ENCODE measurements around the gene MYH3.

The MYH3 gene

GRCh38 chr17:10666906-10667305 lies 9.8 kb upstream of the MYH3 start:
- no peak for DNase-seq

GRCh38 chr17:10664571-10664970 lies 7.5 kb upstream of the MYH3 start:
- Mint-ChIP-seq H3K27ac (no peak overlapping the region), H3K4me3 (no peak overlapping the region), H3K27me3 (no peaks in the 10 kb centered on the region), H3K36me3 (ENCODE audit: insufficient read depth) (peaks cover 5% of the 10 kb centered on the region), H3K9me3 (no peaks in the 10 kb centered on the region), H3K4me1 (ENCODE audit: low read depth in 2 of 2) (no peaks in the 10 kb centered on the region)
- DNase-seq (no peak), ATAC-seq (replicated peaks) (no peak)

More at GRCh38 chr17:10666906-10667305, 9.8 kb upstream of the MYH3 start:
- no peaks in the 10 kb centered on the region for H3K9me3 Mint-ChIP-seq
- H3K36me3 Mint-ChIP-seq (ENCODE audit: insufficient read depth), result peaks cover 5% of the 10 kb centered on the region
- ATAC-seq (replicated peaks), result no peak
- H3K4me1 Mint-ChIP-seq (ENCODE audit: low read depth in 2 of 2), result no peaks in the 10 kb centered on the region
- no peak overlapping the region for H3K4me3 Mint-ChIP-seq
- H3K27me3 Mint-ChIP-seq, result no peaks in the 10 kb centered on the region
- no peak overlapping the region for H3K27ac Mint-ChIP-seq

GRCh38 chr17:10663231-10663630 lies 6.1 kb upstream of the MYH3 start:
- H3K36me3 Mint-ChIP-seq (ENCODE audit: insufficient read depth), result peaks cover 5% of the 10 kb centered on the region
- DNase-seq (no peak), ATAC-seq (replicated peaks) (no peak)
- no peaks in the 10 kb centered on the region for H3K9me3 Mint-ChIP-seq
- no peak overlapping the region for H3K27ac Mint-ChIP-seq
- H3K4me3 Mint-ChIP-seq, result no peak overlapping the region
- H3K27me3 Mint-ChIP-seq, result no peaks in the 10 kb centered on the region
- no peaks in the 10 kb centered on the region for H3K4me1 Mint-ChIP-seq (ENCODE audit: low read depth in 2 of 2)

- no peak for ATAC-seq (replicated peaks)
- Mint-ChIP-seq H3K4me3 (no peak overlapping the region), H3K36me3 (ENCODE audit: insufficient read depth) (peaks cover 2% of the 10 kb centered on the region), H3K4me1 (ENCODE audit: low read depth in 2 of 2) (no peaks in the 10 kb centered on the region), H3K27me3 (no peaks in the 10 kb centered on the region), H3K9me3 (no peaks in the 10 kb centered on the region), H3K27ac (no peak overlapping the region)
- no peak for DNase-seq
Observed at GRCh38 chr17:10661437-10661836, 4.3 kb upstream of the MYH3 start.

GRCh38 chr17:10657879-10658278 lies 770 bp upstream of the MYH3 start:
- no peak for ATAC-seq (replicated peaks)
- H3K27ac Mint-ChIP-seq, result no peak overlapping the region
- no peaks in the 10 kb centered on the region for H3K4me1 Mint-ChIP-seq (ENCODE audit: low read depth in 2 of 2)
- DNase-seq, result no peak
- no peak overlapping the region for H3K4me3 Mint-ChIP-seq
- peaks cover 8 to 15% of the 10 kb centered on the region in 2 donors for H3K27me3 Mint-ChIP-seq
- no peaks in the 10 kb centered on the region for H3K9me3 Mint-ChIP-seq
- no peaks in the 10 kb centered on the region for H3K36me3 Mint-ChIP-seq (ENCODE audit: insufficient read depth)

- Mint-ChIP-seq H3K9me3 (no peaks in the 10 kb centered on the region), H3K27ac (no peak overlapping the region), H3K27me3 (peaks cover 8 to 18% of the 10 kb centered on the region in 2 donors), H3K4me1 (ENCODE audit: low read depth in 2 of 2) (no peaks in the 10 kb centered on the region), H3K4me3 (no peak overlapping the region), H3K36me3 (ENCODE audit: insufficient read depth) (no peaks in the 10 kb centered on the region)
- DNase-seq, result no peak
- no peak for ATAC-seq (replicated peaks)
Observed at GRCh38 chr17:10653987-10654386, 3.1 kb downstream of the MYH3 start.

GRCh38 chr17:10652984-10653659 lies 4.0 kb downstream of the MYH3 start:
- peaks cover 8 to 18% of the 10 kb centered on the region in 2 donors for H3K27me3 Mint-ChIP-seq
- H3K27ac Mint-ChIP-seq, result no peak overlapping the region
- H3K36me3 Mint-ChIP-seq (ENCODE audit: insufficient read depth), result no peaks in the 10 kb centered on the region
- DNase-seq (no peak), ATAC-seq (replicated peaks) (no peak)
- H3K4me1 Mint-ChIP-seq (ENCODE audit: low read depth in 2 of 2), result no peaks in the 10 kb centered on the region
- no peak overlapping the region for H3K4me3 Mint-ChIP-seq
- H3K9me3 Mint-ChIP-seq, result no peaks in the 10 kb centered on the region

- Mint-ChIP-seq H3K27ac (peak overlapping the region in 1 of 2 donors; percentile 9), H3K27me3 (peaks cover 8 to 18% of the 10 kb centered on the region in 2 donors)
Observed at GRCh38 chr17:10651927-10652326, 5.2 kb downstream of the MYH3 start.

GRCh38 chr17:10649602-10650001 lies 7.5 kb downstream of the MYH3 start:
- Mint-ChIP-seq H3K9me3 (no peaks in the 10 kb centered on the region), H3K27ac (no peak overlapping the region), H3K4me3 (no peak overlapping the region), H3K4me1 (ENCODE audit: low read depth in 2 of 2) (peaks cover 0 to 2% of the 10 kb centered on the region in 2 donors), H3K27me3 (peaks cover 8 to 18% of the 10 kb centered on the region in 2 donors), H3K36me3 (ENCODE audit: insufficient read depth) (peaks cover 3% of the 10 kb centered on the region)
- DNase-seq, result no peak
- ATAC-seq (replicated peaks), result no peak

More at GRCh38 chr17:10651927-10652326, 5.2 kb downstream of the MYH3 start:
- Mint-ChIP-seq H3K4me1 (ENCODE audit: low read depth in 2 of 2) (no peaks in the 10 kb centered on the region), H3K9me3 (no peaks in the 10 kb centered on the region), H3K36me3 (ENCODE audit: insufficient read depth) (no peaks in the 10 kb centered on the region), H3K4me3 (no peak overlapping the region)
- DNase-seq (no peak), ATAC-seq (replicated peaks) (no peak)

GRCh38 chr17:10648956-10649355 lies 8.2 kb downstream of the MYH3 start:
- ATAC-seq (replicated peaks), result no peak
- H3K9me3 Mint-ChIP-seq, result no peaks in the 10 kb centered on the region
- peaks cover 8 to 14% of the 10 kb centered on the region in 2 donors for H3K27me3 Mint-ChIP-seq
- no peak for DNase-seq
- H3K27ac Mint-ChIP-seq, result no peak overlapping the region
- H3K4me3 Mint-ChIP-seq, result no peak overlapping the region
- peaks cover 3% of the 10 kb centered on the region for H3K36me3 Mint-ChIP-seq (ENCODE audit: insufficient read depth)
- H3K4me1 Mint-ChIP-seq (ENCODE audit: low read depth in 2 of 2), result peaks cover 0 to 2% of the 10 kb centered on the region in 2 donors

- H3K4me3 Mint-ChIP-seq, result no peak overlapping the region
- ATAC-seq (replicated peaks), result no peak
- H3K4me1 Mint-ChIP-seq (ENCODE audit: low read depth in 2 of 2), result peaks cover 0 to 2% of the 10 kb centered on the region in 2 donors
- H3K36me3 Mint-ChIP-seq (ENCODE audit: insufficient read depth), result peaks cover 3% of the 10 kb centered on the region
- no peak for DNase-seq
- H3K27ac Mint-ChIP-seq, result no peak overlapping the region
- H3K9me3 Mint-ChIP-seq, result no peaks in the 10 kb centered on the region
- H3K27me3 Mint-ChIP-seq, result peaks cover 3 to 8% of the 10 kb centered on the region in 2 donors
Observed at GRCh38 chr17:10648381-10648780, 8.7 kb downstream of the MYH3 start.

GRCh38 chr17:10646392-10646990 lies 10.6 kb downstream of the MYH3 start:
- peaks cover 0 to 2% of the 10 kb centered on the region in 2 donors for H3K4me1 Mint-ChIP-seq (ENCODE audit: low read depth in 2 of 2)
- DNase-seq, result peak; percentile 62 to 68 (median 66)

GRCh38 chr17:10640475-10640874 lies 16.6 kb downstream of the MYH3 start:
- H3K27me3 Mint-ChIP-seq, result no peaks in the 10 kb centered on the region
- peaks cover 16% of the 10 kb centered on the region for H3K36me3 Mint-ChIP-seq (ENCODE audit: insufficient read depth)
- H3K27ac Mint-ChIP-seq, result no peak overlapping the region
- no peaks in the 10 kb centered on the region for H3K4me1 Mint-ChIP-seq (ENCODE audit: low read depth in 2 of 2)
- no peaks in the 10 kb centered on the region for H3K9me3 Mint-ChIP-seq
- DNase-seq (no peak), ATAC-seq (replicated peaks) (no peak)
- H3K4me3 Mint-ChIP-seq, result no peak overlapping the region

More at GRCh38 chr17:10646392-10646990, 10.6 kb downstream of the MYH3 start:
- Mint-ChIP-seq H3K27ac (no peak overlapping the region), H3K9me3 (no peaks in the 10 kb centered on the region), H3K27me3 (no peaks in the 10 kb centered on the region), H3K4me3 (no peak overlapping the region), H3K36me3 (ENCODE audit: insufficient read depth) (peaks cover 9% of the 10 kb centered on the region)
- peak; percentile 48 for ATAC-seq (replicated peaks)

GRCh38 chr17:10638151-10638550 lies 19.0 kb downstream of the MYH3 start:
- ATAC-seq (replicated peaks) (no peak), DNase-seq (no peak)
- H3K27ac Mint-ChIP-seq, result no peak overlapping the region
- peaks cover 22% of the 10 kb centered on the region for H3K36me3 Mint-ChIP-seq (ENCODE audit: insufficient read depth)
- H3K27me3 Mint-ChIP-seq, result no peaks in the 10 kb centered on the region
- no peaks in the 10 kb centered on the region for H3K4me1 Mint-ChIP-seq (ENCODE audit: low read depth in 2 of 2)
- H3K9me3 Mint-ChIP-seq, result no peaks in the 10 kb centered on the region
- H3K4me3 Mint-ChIP-seq, result no peak overlapping the region

Data from effector memory CD8-positive, alpha-beta T cell (primary cell).